ENCODE results near the gene MCM9. TPM values are rescaled to one million over a fixed set of nuclear protein-coding genes. Genes with fewer than 3 reads are reported as not detected.

The MCM9 gene
- total RNA-seq, 1 experiment from 2014 or later = 14.9 TPM

GRCh38 chr6:118872318-118872717 is 62.6 kb downstream of the MCM9 start:
- TF ChIP-seq ZBTB43 (CRISPR knock-in tag; IDR thresholded peaks at IDR 0.05) = no peak
- no peak for TF ChIP-seq ATF2 (CRISPR knock-in tag; IDR thresholded peaks at IDR 0.05; ENCODE audit: borderline replicate concordance, low read depth)
- TF ChIP-seq ZNF423 (CRISPR knock-in tag; IDR thresholded peaks at IDR 0.05) = no peak
- TF ChIP-seq IRF2 (CRISPR knock-in tag; IDR thresholded peaks at IDR 0.05; ENCODE audit: borderline replicate concordance, low read depth) = no peak
- TF ChIP-seq TP53 (CRISPR knock-in tag; IDR thresholded peaks at IDR 0.05) = no peak
- no peak for TF ChIP-seq TEAD4 (CRISPR knock-in tag; IDR thresholded peaks at IDR 0.05)
- no peak for TF ChIP-seq SP1 (CRISPR knock-in tag; conservative IDR thresholded peaks at IDR 0.05)
- no peak for TF ChIP-seq NFYB (CRISPR knock-in tag; conservative IDR thresholded peaks at IDR 0.05; ENCODE audit: low read depth)
- no peak for TF ChIP-seq RORB (CRISPR knock-in tag; IDR thresholded peaks at IDR 0.05)
- TF ChIP-seq ZNF416 (CRISPR knock-in tag; IDR thresholded peaks at IDR 0.05) = no peak
- TF ChIP-seq ZNF281 (CRISPR knock-in tag; IDR thresholded peaks at IDR 0.05) = no peak
- no peak for TF ChIP-seq ZNF232 (CRISPR knock-in tag; IDR thresholded peaks at IDR 0.05)
- TF ChIP-seq CDX4 (CRISPR knock-in tag; IDR thresholded peaks at IDR 0.05; ENCODE audit: borderline replicate concordance) = no peak
- TF ChIP-seq NFE2L1 (CRISPR knock-in tag; IDR thresholded peaks at IDR 0.05) = no peak
- no peak for TF ChIP-seq USF1 (CRISPR knock-in tag; IDR thresholded peaks at IDR 0.05)
- no peak for TF ChIP-seq NR3C1 (CRISPR knock-in tag; conservative IDR thresholded peaks at IDR 0.05; ENCODE audit: low read depth)
- TF ChIP-seq NR2C2 (CRISPR knock-in tag; IDR thresholded peaks at IDR 0.05) = no peak
- TF ChIP-seq FOXJ3 (CRISPR knock-in tag; IDR thresholded peaks at IDR 0.05; ENCODE audit: borderline replicate concordance) = no peak
- peaks cover 5% of the 10 kb centered on the region; the same call in 1 of the 2 replicates for H3K4me1 Mint-ChIP-seq
- H3K27me3 Mint-ChIP-seq (ENCODE audit: low read depth) = no peaks in the 10 kb centered on the region
- ATAC-seq = no peak
- POLR2A ChIA-PET = no interaction called here
- CTCF ChIA-PET = interaction anchor here (0.7 to 1.3 kb wide), 2 partner anchors 25 to 72 kb away, joined by 3 read pairs; no protein-coding TSS in a partner anchor
- H3K36me3 Mint-ChIP-seq = no peaks in the 10 kb centered on the region
- H3K4me3 Mint-ChIP-seq = no peak overlapping the region
- H3K9me3 Mint-ChIP-seq = peaks cover 13% of the 10 kb centered on the region; the same call in 1 of the 2 replicates
- DNase-seq (ENCODE audit: low spot score) = no peak
- H3K27ac Mint-ChIP-seq = no peak overlapping the region

GRCh38 chr6:118871331-118871730 is 63.6 kb downstream of the MCM9 start:
- H3K4me1 Mint-ChIP-seq = peaks cover 5% of the 10 kb centered on the region; the same call in 1 of the 2 replicates
- no peaks in the 10 kb centered on the region for H3K36me3 Mint-ChIP-seq
- TF ChIP-seq CBFB (CRISPR knock-in tag; IDR thresholded peaks at IDR 0.05; ENCODE audit: low read depth) (no peak), ZNF281 (CRISPR knock-in tag; IDR thresholded peaks at IDR 0.05) (no peak), IRF1 (CRISPR knock-in tag; IDR thresholded peaks at IDR 0.05) (no peak)
- no peak for DNase-seq (ENCODE audit: low spot score)
- no peak overlapping the region for H3K27ac Mint-ChIP-seq
- no peak overlapping the region for H3K4me3 Mint-ChIP-seq
- ATAC-seq = no peak
- H3K9me3 Mint-ChIP-seq = peaks cover 17% of the 10 kb centered on the region
- ChIA-PET CTCF (no interaction called here), POLR2A (no interaction called here)
- H3K27me3 Mint-ChIP-seq (ENCODE audit: low read depth) = no peaks in the 10 kb centered on the region

All from WTC11 (cell line).